Aortic smooth muscle cell (primary cell): ENCODE results near the gene ZNF845. TPM values are rescaled to one million over a fixed set of nuclear protein-coding genes. Genes with fewer than 3 reads are reported as not detected.

ENCODE experiments used
- total RNA-seq: library from RNA; depleted of rRNA; stranded (reverse); fragments of >200 nt; gene quantifications from 2 replicates; pipeline ENCODE4 v1.2.3, GENCODE V29; 2014

Gene ZNF845
- 6.3 and 7.9 TPM in 2 replicates for total RNA-seq

DNA sequence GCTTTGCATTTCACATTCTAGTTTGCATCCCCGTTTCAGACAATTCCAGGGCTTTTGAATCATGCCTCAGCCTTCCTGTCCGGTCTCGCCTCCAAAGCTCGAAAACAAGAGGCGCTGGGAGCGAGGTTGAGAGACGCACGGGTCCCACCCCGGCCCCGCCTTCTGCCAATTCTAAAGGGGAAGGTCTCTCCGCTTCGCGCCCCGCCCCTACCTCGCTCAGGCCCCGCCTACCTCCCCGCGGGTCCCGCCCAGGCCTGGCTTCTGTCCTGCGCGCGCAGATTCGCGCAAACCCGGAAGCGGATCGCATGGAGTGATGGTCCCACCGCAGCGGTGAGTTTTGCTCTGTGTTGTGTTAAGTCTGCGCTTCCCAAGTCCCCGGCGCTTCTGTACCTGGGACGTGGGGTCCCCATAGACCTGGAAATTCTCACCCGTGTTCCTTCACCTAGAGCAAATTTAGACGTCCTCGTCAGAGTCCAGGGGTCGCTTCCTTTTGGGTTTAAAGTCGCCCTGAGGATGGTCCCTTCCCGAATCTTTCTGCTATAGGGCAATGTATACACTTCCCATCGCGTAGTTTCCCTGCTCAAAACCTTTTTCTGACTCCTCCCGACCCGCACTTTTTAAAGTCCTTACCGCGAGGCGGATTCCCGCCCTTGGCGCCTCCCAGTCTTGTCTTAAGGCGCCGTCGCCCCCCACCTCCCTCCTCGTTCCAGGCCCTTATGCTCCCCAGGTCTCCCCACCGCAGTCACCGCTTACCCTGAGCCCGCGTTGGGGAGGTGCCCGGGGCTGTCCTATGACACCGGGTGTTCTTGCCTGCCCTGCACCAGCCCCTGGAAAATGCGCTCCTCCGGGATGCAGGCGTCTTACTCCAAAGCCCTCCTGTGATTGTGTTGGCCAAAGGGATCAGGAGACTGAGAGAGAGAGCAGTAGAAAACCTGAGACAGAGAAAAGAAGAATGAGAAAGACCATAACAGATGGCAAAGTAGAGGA, at the start of gene ZNF845:
ZNF845 (plus strand) TSS at position 287 of the 987 bp plus-strand sequence. CDS start 7,559 bp downstream, outside the sequence.

DNA sequence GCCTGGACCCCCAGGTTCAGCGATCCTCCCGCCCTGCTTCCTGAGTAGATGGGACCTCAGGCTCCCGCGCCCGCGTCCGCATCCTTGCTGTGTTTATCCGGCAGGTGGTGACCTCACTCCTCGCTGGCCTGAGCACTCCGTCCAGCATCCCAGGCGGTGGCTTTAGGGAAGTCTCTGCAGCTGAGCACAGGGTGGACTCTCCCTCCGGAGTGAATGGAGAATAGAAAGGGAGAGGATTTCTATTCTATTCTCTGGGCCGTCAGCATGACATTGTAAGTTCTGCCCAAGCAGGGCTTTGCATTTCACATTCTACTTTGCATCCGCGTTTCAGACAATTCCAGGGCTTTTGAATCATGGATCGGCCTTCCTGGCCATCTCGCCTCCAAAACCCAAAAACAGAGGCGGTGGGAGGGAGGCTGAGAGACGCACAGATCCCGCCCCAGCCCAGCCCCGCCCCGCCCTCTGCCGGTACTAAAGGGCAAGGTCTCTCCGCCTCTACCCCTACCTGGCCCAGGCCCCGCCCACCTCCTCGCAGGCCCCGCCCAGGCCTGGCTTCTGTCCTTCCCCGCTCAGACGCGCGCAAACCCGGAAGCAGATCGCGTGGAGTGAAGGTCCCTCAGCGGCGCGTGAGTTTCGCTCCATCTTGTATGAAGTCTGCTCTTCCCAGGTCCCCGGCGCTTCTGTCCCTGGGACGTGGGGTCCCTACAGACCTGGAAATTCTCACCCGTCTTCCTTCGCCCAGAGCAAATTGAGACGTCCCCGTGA, 31.8 kb downstream of the ZNF845 start, which contains the start of gene ZNF525:
ZNF525 (plus strand) TSS at position 572 of the 765 bp plus-strand sequence. CDS start 6,577 bp downstream, outside the sequence.

GRCh38 chr19:53394974-53395839, 61.7 kb downstream of the ZNF845 start, which contains the start of gene ZNF765:
TSS of gene ZNF765 (plus strand) at chr19:53395149. CDS start at chr19:53398016, 2,867 bp downstream.

Other genes with a start within 250 kb of the ZNF845 start
- 21.3 and 23.1 TPM in 2 replicates for gene ZNF160, start 230.3 kb upstream of the ZNF845 start, total RNA-seq
- gene ZNF415, start 200.8 kb upstream of the ZNF845 start, total RNA-seq, result 12.7 and 12.9 TPM in 2 replicates
- 8.0 and 8.5 TPM in 2 replicates for gene ZNF347, start 174.7 kb upstream of the ZNF845 start, total RNA-seq
- 2.2 and 4.1 TPM in 2 replicates for gene ZNF665, start 140.4 kb upstream of the ZNF845 start, total RNA-seq
- gene ZNF677, start 78.9 kb upstream of the ZNF845 start, total RNA-seq, result 15.0 and 15.7 TPM in 2 replicates
- gene VN1R2, start 75.5 kb upstream of the ZNF845 start, total RNA-seq, result not detected in 2 replicates
- gene VN1R4, start 66.0 kb upstream of the ZNF845 start, total RNA-seq, result not detected in 2 replicates
- gene ZNF525, start 32.0 kb downstream of the ZNF845 start, total RNA-seq, result 6.3 and 6.6 TPM in 2 replicates
- gene ZNF765, start 61.4 kb downstream of the ZNF845 start, total RNA-seq, result 9.8 and 11.1 TPM in 2 replicates
- gene ZNF761, start 98.2 kb downstream of the ZNF845 start, total RNA-seq, result 9.8 and 11.0 TPM in 2 replicates
- 2.7 and 3.7 TPM in 2 replicates for gene ZNF813, start 134.0 kb downstream of the ZNF845 start, total RNA-seq
- 8.3 and 11.5 TPM in 2 replicates for gene ZNF331, start 204.4 kb downstream of the ZNF845 start, total RNA-seq